ENCODE results near the gene TSPAN15.
A peak's percentile ranks its signal among the peaks of the same experiment; 100 is the strongest.

TSPAN15 gene

DNA sequence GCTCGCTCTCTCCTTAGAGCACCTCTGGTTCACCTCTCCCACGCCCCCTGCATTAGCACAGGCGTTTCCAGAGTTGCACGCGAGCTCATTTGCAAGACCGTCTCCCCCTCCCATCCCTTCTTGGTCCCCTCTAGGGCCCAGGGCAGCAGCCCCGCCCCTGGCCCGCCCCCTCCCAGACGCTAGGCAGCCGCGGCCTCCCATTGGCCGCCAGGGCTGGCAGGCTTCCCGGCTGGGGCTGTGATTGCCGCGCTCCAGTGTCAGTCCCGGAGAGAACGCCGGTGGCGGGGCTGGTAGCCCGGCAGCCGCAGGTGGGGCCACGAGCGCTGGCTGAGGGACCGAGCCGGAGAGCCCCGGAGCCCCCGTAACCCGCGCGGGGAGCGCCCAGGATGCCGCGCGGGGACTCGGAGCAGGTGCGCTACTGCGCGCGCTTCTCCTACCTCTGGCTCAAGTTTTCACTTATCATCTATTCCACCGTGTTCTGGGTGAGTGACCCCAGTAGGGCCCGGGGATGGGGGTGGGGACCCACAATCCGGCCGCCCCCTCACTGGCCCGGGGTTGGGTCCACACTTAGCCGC is at the start of gene TSPAN15:
TSS of gene TSPAN15 (plus strand) at position 257 of the 575 bp plus-strand sequence. CDS start at position 387, 130 bp downstream.
- DNase-seq (ENCODE audit: low read depth, low spot score): peak; percentile 93

DNA sequence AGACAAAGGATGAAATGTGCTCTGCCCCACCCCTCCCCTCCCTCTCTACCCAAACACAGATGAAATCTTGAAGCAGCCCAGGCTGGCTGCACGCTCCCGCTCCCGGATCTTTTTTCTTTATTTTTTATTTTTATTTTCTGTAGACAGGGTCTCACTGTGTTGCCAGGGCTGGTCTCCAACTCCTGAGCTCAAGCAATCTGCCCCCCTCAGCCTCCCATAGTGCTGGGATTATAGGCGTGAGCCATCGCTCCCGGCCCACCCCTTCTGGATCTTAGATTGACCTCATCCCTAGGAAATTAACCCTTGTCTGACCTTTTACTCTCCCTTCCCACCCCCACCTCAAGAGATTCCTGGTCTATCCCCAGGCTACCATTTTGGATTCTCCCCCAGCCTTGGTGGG is 48.9 kb upstream of the TSPAN15 start:
- DNase-seq (ENCODE audit: low read depth, low spot score): no peak

DNA sequence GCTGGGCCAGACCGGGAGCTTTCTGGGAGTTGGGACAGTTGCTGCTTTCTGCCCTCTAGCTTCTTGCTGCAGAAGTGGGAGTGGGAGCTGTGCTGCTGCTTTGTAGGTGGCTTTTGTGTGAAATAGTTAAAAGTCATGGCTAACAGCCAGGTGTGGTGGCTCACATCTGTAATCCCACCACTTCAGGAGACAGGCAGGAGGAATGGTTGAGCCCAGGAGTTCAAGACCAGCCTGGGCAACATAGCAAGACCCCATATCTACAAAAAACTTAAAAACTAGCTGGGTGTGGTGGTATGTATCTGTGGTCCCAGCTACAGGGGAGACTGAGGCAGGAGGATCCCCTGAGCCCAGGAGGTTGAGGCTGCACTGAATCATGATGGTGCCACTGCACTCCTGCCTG is 48.2 kb upstream of the TSPAN15 start:
- DNase-seq (ENCODE audit: low read depth, low spot score): no peak

DNA sequence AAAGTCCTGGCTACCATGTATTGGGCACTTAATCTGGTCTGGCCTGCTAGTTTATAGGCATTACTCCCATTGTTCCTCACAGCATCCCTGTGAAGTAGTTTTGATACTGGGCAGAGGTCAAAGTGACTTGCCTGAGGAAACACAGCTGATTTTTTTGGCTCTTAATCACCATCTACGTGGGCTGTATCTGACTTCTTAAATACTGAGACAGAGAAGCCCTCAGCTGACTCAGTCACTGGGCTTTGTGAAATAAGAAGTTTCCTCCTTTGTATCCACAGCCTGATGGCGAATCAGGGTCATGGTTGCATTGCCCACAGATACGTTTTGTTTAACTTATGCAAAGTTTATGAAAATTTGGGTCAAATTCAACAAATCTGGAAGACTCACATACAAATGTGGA is 47.7 kb upstream of the TSPAN15 start:
- DNase-seq (ENCODE audit: low read depth, low spot score): peak; percentile 40

GRCh38 chr10:69404786-69405185 is 46.5 kb upstream of the TSPAN15 start:
- DNase-seq (ENCODE audit: low read depth, low spot score): no peak

GRCh38 chr10:69405221-69405620 is 46.0 kb upstream of the TSPAN15 start:
- no peak for DNase-seq (ENCODE audit: low read depth, low spot score)

GRCh38 chr10:69406302-69406811 is 44.9 kb upstream of the TSPAN15 start:
- DNase-seq (ENCODE audit: low read depth, low spot score): no peak

- no peak for DNase-seq (ENCODE audit: low read depth, low spot score)
Measured at GRCh38 chr10:69406816-69407580, 44.3 kb upstream of the TSPAN15 start.

- DNase-seq (ENCODE audit: low read depth, low spot score): no peak
Measured at GRCh38 chr10:69407621-69408301, 43.5 kb upstream of the TSPAN15 start.

GRCh38 chr10:69408318-69409175 is 42.7 kb upstream of the TSPAN15 start:
- DNase-seq (ENCODE audit: low read depth, low spot score): peak; percentile 97

DNA sequence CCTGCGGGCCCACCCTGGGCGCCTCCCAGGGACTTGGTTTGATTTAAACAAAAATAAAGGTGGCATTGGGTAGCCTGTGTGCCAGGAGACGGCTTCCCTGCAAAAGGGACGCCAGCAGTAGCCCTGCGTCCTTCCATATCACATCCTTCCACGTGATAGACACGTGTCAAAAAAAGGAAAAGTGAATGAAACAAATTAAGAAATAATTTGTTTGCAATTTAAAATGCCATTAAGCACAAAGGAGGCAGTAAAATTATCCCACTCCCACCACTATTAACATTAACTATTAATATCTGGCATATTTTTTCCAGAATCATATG is 42.1 kb upstream of the TSPAN15 start:
- DNase-seq (ENCODE audit: low read depth, low spot score): no peak

DNA sequence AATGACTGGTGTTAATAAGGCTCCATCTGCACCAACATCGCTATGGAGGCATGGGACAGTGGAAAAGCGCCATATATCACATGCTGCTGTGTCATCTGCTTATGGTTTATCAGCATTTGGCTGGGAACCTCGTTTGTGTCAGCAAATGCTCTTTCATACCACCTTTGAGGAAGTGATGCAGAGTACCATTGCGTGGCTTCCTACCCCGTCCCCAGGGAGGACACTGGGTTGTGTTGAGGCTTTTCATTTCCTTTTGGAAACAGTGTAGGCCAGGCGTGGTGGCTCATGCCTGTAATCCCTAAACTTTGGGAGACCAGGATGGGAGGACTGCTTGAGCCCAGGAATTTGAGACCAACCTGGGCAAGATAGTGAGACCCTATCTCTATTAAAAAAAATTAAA is 41.3 kb upstream of the TSPAN15 start:
- DNase-seq (ENCODE audit: low read depth, low spot score): no peak

DNA sequence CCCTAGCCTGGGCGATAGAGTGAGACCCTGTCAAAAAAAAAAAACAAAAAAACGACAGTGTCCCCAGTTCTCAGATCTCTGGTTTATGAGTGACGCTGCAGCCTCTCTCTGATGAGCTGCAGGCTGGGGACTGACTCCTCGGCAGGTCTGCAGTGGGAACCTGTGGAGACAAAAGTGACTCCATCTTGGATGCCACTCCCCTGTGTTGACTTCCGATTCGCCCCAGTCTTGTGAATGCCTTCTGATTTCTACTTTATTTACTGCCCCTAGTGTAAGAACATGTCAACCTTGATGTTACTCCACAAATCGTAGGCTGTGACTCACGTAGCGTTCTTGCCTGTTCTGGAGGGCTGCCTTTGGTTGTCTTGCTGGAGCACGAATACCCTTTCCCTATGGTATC is 40.8 kb upstream of the TSPAN15 start:
- DNase-seq (ENCODE audit: low read depth, low spot score): no peak

DNA sequence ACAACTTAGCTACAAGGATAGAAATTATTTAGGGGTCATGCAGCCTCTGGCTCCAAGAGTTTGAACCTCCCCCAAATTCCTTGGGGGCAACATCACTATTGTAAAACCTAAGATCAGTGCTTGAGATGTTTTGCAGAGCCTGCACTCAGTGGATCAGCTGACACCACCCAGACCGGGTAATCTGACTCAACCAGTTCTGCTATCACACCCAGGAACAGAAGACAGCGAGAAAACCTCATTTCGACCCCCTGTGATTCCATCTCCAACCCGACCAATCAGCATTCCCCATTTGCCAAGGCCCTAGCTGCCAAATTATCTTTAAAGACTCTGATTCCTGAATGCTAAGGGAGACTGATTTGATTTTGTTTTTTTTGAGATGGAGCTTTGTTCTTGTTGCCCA is 39.8 kb upstream of the TSPAN15 start:
- DNase-seq (ENCODE audit: low read depth, low spot score): no peak

GRCh38 chr10:69412232-69412790 is 39.0 kb upstream of the TSPAN15 start:
- DNase-seq (ENCODE audit: low read depth, low spot score): no peak

- DNase-seq (ENCODE audit: low read depth, low spot score): peak; percentile 86
Measured at GRCh38 chr10:69413221-69413865, 37.9 kb upstream of the TSPAN15 start.

GRCh38 chr10:69414036-69415018 is 36.9 kb upstream of the TSPAN15 start:
- no peak for DNase-seq (ENCODE audit: low read depth, low spot score)

GRCh38 chr10:69415049-69415448 is 36.2 kb upstream of the TSPAN15 start:
- DNase-seq (ENCODE audit: low read depth, low spot score): no peak

DNA sequence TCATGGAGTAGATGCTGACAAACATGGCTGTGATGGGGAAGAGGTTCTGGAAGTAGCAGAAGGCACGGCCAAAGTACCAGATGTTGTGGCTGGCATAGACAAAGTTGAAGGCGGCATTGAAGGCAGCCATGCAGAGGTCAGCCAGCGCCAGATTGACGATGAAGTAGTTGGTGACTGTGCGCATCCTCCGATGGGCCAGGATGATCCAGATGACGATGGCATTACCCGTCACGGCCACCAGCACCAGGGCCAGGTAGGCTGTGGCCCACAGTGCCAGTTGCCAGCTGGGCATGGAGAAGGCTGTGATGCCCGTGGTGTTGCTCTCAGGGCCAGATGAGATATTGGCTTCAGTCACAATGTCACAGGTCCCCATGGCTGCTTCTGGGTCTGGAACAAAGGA is 35.3 kb upstream of the TSPAN15 start:
- no peak for DNase-seq (ENCODE audit: low read depth, low spot score)

DNA sequence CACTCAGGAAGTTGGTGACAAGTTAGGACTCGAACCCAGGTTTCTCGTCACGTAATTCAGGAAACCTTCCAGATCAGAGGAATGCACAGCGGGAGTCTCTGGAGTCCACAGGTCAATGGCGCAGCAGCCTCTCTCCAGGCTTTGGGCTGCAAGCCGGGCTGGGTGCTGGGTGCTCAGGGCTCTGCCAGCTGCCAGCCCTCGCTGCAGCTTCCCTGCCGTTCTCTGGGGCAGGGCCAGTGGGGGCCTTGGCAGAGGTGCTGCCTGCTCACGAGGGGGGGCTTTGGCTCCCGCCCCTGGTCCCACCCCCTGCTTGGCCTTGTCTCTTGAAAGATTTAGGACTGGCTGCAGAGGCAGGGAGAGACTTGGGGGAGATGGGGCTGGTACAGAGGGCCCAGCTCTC is 34.6 kb upstream of the TSPAN15 start, which contains the start of gene TACR2:
TSS of gene TACR2 (minus strand) at position 224 of the 400 bp plus-strand sequence. CDS start 595 bp downstream, outside the sequence.
- DNase-seq (ENCODE audit: low read depth, low spot score): no peak
